Measurements from ENCODE around the gene UGCG.
"Not testable (repeated sequence)": the region's sequence is repeated elsewhere in the genome, so short reads cannot be mapped to it uniquely, and the experiment has no call there.

Gene UGCG

GRCh38 chr9:111922324-111923013 is 25.9 kb downstream of the UGCG start:
- no peak for DNase-seq

GRCh38 chr9:111924281-111924680 is 27.7 kb downstream of the UGCG start:
- no peak for DNase-seq

- DNase-seq, result no peak
Observed at GRCh38 chr9:111925017-111925770, 28.6 kb downstream of the UGCG start.

GRCh38 chr9:111925784-111926183 is 29.2 kb downstream of the UGCG start:
- DNase-seq, result no peak

GRCh38 chr9:111926421-111926875 is 29.8 kb downstream of the UGCG start:
- peak; percentile 70 to 76 for DNase-seq

GRCh38 chr9:111928359-111928720 is 31.7 kb downstream of the UGCG start:
- no peak for DNase-seq

GRCh38 chr9:111934747-111935146 is 38.1 kb downstream of the UGCG start:
- no peak for DNase-seq

- DNase-seq, result no peak
Observed at GRCh38 chr9:111936391-111936790, 39.8 kb downstream of the UGCG start.

- no peak for DNase-seq
Observed at GRCh38 chr9:111937301-111937700, 40.7 kb downstream of the UGCG start.

- peak; percentile 66 to 75 for DNase-seq
Observed at GRCh38 chr9:111937781-111938426, 41.3 kb downstream of the UGCG start.

GRCh38 chr9:111938427-111938800 is 41.8 kb downstream of the UGCG start:
- peak in 1 of 2 donors; percentile 13 for DNase-seq

GRCh38 chr9:111939322-111939721 is 42.7 kb downstream of the UGCG start:
- no peak for DNase-seq

GRCh38 chr9:111940697-111941096 is 44.1 kb downstream of the UGCG start:
- no peak for DNase-seq

- DNase-seq, result no peak
Observed at GRCh38 chr9:111943200-111943599, 46.6 kb downstream of the UGCG start.

- DNase-seq, result no peak
Observed at GRCh38 chr9:111943746-111944145, 47.1 kb downstream of the UGCG start.

GRCh38 chr9:111944241-111944866 is 47.7 kb downstream of the UGCG start:
- no peak for DNase-seq

- peak; percentile 45 to 53 for DNase-seq
Observed at GRCh38 chr9:111945216-111945615, 48.6 kb downstream of the UGCG start.

- DNase-seq, result not testable (repeated sequence)
Observed at GRCh38 chr9:111948109-111948508, 51.5 kb downstream of the UGCG start.

GRCh38 chr9:111948951-111949350 is 52.3 kb downstream of the UGCG start:
- DNase-seq, result no peak

GRCh38 chr9:111949919-111950318 is 53.3 kb downstream of the UGCG start:
- no peak for DNase-seq

- no peak for DNase-seq
Observed at GRCh38 chr9:111952559-111952958, 55.9 kb downstream of the UGCG start.

- no peak for DNase-seq
Observed at GRCh38 chr9:111953444-111953843, 56.8 kb downstream of the UGCG start.

GRCh38 chr9:111955048-111955447 is 58.4 kb downstream of the UGCG start:
- no peak for DNase-seq
